Stimulated activated CD8-positive, alpha-beta memory T cell treated with anti-CD3 and anti-CD28 coated beads, Interleukin-7, amount 100 ng/mL, for 24 hours (primary cell): ENCODE results near the gene PHACTR1.
"Not testable (repeated sequence)": the region's sequence is repeated elsewhere in the genome, so short reads cannot be mapped to it uniquely, and the experiment has no call there.

Experiments used
- DNase-seq: peaks from one replicate; pipeline ENCODE4 v3.0.0-alpha.2; 2020; ENCODE audit warnings: low read depth

The PHACTR1 gene

GRCh38 chr6:13112921-13113320 is 396.4 kb downstream of the PHACTR1 start:
- DNase-seq, result no peak

- no peak for DNase-seq
Observed at GRCh38 chr6:13113376-13113775, 396.8 kb downstream of the PHACTR1 start.

GRCh38 chr6:13113981-13114593 is 397.5 kb downstream of the PHACTR1 start:
- no peak for DNase-seq

GRCh38 chr6:13116155-13116554 is 399.6 kb downstream of the PHACTR1 start:
- no peak for DNase-seq

- no peak for DNase-seq
Observed at GRCh38 chr6:13117570-13117969, 401.0 kb downstream of the PHACTR1 start.

GRCh38 chr6:13119549-13119948 is 403.0 kb downstream of the PHACTR1 start:
- DNase-seq, result no peak

GRCh38 chr6:13120483-13121482 is 404.2 kb downstream of the PHACTR1 start:
- DNase-seq, result no peak

GRCh38 chr6:13124131-13124530 is 407.6 kb downstream of the PHACTR1 start:
- DNase-seq, result no peak

- DNase-seq, result no peak
Observed at GRCh38 chr6:13125841-13126240, 409.3 kb downstream of the PHACTR1 start.

GRCh38 chr6:13131935-13132661 is 415.5 kb downstream of the PHACTR1 start:
- no peak for DNase-seq

GRCh38 chr6:13133894-13134293 is 417.3 kb downstream of the PHACTR1 start:
- not testable (repeated sequence) for DNase-seq

GRCh38 chr6:13135152-13135551 is 418.6 kb downstream of the PHACTR1 start:
- no peak for DNase-seq

- DNase-seq, result no peak
Observed at GRCh38 chr6:13139119-13139518, 422.6 kb downstream of the PHACTR1 start.

- DNase-seq, result no peak
Observed at GRCh38 chr6:13140980-13141379, 424.4 kb downstream of the PHACTR1 start.

- no peak for DNase-seq
Observed at GRCh38 chr6:13141387-13141786, 424.8 kb downstream of the PHACTR1 start.

GRCh38 chr6:13142611-13143010 is 426.0 kb downstream of the PHACTR1 start:
- DNase-seq, result no peak

GRCh38 chr6:13146442-13146841 is 429.9 kb downstream of the PHACTR1 start:
- DNase-seq, result no peak

GRCh38 chr6:13147376-13147775 is 430.8 kb downstream of the PHACTR1 start:
- DNase-seq, result no peak

GRCh38 chr6:13147782-13148181 is 431.2 kb downstream of the PHACTR1 start:
- DNase-seq, result no peak

- no peak for DNase-seq
Observed at GRCh38 chr6:13152764-13153163, 436.2 kb downstream of the PHACTR1 start.

- DNase-seq, result no peak
Observed at GRCh38 chr6:13156381-13156780, 439.8 kb downstream of the PHACTR1 start.

GRCh38 chr6:13157293-13157692 is 440.7 kb downstream of the PHACTR1 start:
- no peak for DNase-seq

GRCh38 chr6:13159300-13159699 is 442.7 kb downstream of the PHACTR1 start:
- DNase-seq, result no peak
